Neural cell (in vitro differentiated cells): Measurements from ENCODE around the gene LBR. TPM values are rescaled to one million over a fixed set of nuclear protein-coding genes. Genes with fewer than 3 reads are reported as not detected.

Source experiments
- H2AFZ ChIP-seq: fragments of 200-600, 300-800 bp; sonication (generic), shearing (Covaris generic); 2 replicates; pipeline ENCODE4 v1.6.0; 2014; ENCODE audit warnings: low read depth, mild to moderate bottlenecking, antibody characterized with exemption, low read length, moderate library complexity
- H3F3A ChIP-seq: fragments of 200-600 bp; shearing (Covaris generic); 2 replicates; pipeline ENCODE4 v1.6.1; 2016; ENCODE audit warnings: mild to moderate bottlenecking, moderate library complexity, mixed read lengths, antibody characterized with exemption, low read length; ENCODE audit not compliant: insufficient read depth, poor library complexity, severe bottlenecking
- H3K27ac ChIP-seq: fragments of 200-600, 300-800 bp; sonication (generic), shearing (Covaris generic); 2 replicates; pipeline ENCODE4 v1.5.1; 2014; ENCODE audit warnings: mild to moderate bottlenecking, low read length, moderate library complexity
- H3K27me3 ChIP-seq: fragments of 300-800, 200-600 bp; sonication (generic), shearing (Covaris generic); 2 replicates; pipeline ENCODE4 v1.6.0; 2014; ENCODE audit warnings: mild to moderate bottlenecking, low read depth, low read length, moderate library complexity; ENCODE audit not compliant: insufficient read depth
- H3K36me3 ChIP-seq: fragments of 300-800, 200-600 bp; sonication (generic), shearing (Covaris generic); 2 replicates; pipeline ENCODE4 v1.5.1; 2014; ENCODE audit warnings: mild to moderate bottlenecking, antibody characterized with exemption, low read length, moderate library complexity; ENCODE audit not compliant: insufficient read depth
- H3K4me2 ChIP-seq: fragments of 300-800, 200-600 bp; sonication (generic), shearing (Covaris generic); 2 replicates; pipeline ENCODE4 v1.6.0; 2014; ENCODE audit warnings: mild to moderate bottlenecking, low read length
- H3K4me3 ChIP-seq: fragments of 300-800, 200-600 bp; sonication (generic), shearing (Covaris generic); 2 replicates; pipeline ENCODE4 v1.5.1; 2014; ENCODE audit warnings: mild to moderate bottlenecking, low read length, moderate library complexity
- H3K79me2 ChIP-seq: fragments of 200-600 bp; shearing (Covaris generic); replicated peaks from 2 replicates; pipeline ENCODE4 v1.6.0; 2014; ENCODE audit warnings: mild to moderate bottlenecking, low read length, moderate library complexity; ENCODE audit not compliant: insufficient read depth
- H3K9ac ChIP-seq: fragments of 300-800, 200-600 bp; sonication (generic), shearing (Covaris generic); 2 replicates; pipeline ENCODE4 v1.6.1; 2016; ENCODE audit warnings: mild to moderate bottlenecking, low read length, mixed read lengths
- H3K9me2 ChIP-seq: fragments of 200-600 bp; shearing (Covaris generic); 2 replicates; pipeline ENCODE4 v1.6.1; 2016; ENCODE audit warnings: mild to moderate bottlenecking, low read length, mixed read lengths; ENCODE audit not compliant: insufficient read depth
- H3K9me3 ChIP-seq: fragments of 200-600, 300-800 bp; sonication (generic), shearing (Covaris generic); 2 replicates; pipeline ENCODE4 v1.6.1; 2016; ENCODE audit warnings: mild to moderate bottlenecking, mixed run types, low read length, moderate library complexity, mixed read lengths
- H4K20me1 ChIP-seq: fragments of 200-600 bp; shearing (Covaris generic); 2 replicates; pipeline ENCODE4 v1.6.1; 2016; ENCODE audit warnings: mild to moderate bottlenecking, mixed run types; ENCODE audit not compliant: insufficient read depth
- CTCF ChIP-seq: fragments of 450-650 bp; IDR thresholded peaks from 2 replicates; pipeline ENCODE4 v1.5.1; 2014; ENCODE audit warnings: antibody characterized with exemption, mild to moderate bottlenecking, moderate library complexity; ENCODE audit not compliant: poor library complexity, severe bottlenecking
- EZH2 ChIP-seq: fragments of 200-600, 300-800 bp; shearing (Covaris generic), sonication (generic); IDR thresholded peaks from 2 replicates; pipeline ENCODE4 v1.6.1; 2014; ENCODE audit warnings: antibody characterized with exemption, low read length, borderline replicate concordance, mild to moderate bottlenecking; ENCODE audit not compliant: insufficient read depth, poor library complexity, severe bottlenecking
- MXI1 ChIP-seq: fragments of 450-650 bp; conservative IDR thresholded peaks from 2 replicates; pipeline ENCODE4 v1.6.1; 2014; ENCODE audit warnings: antibody characterized with exemption, mild to moderate bottlenecking; ENCODE audit not compliant: poor library complexity, severe bottlenecking
- RAD21 ChIP-seq: fragments of 450-650 bp; conservative IDR thresholded peaks from 2 replicates; pipeline ENCODE4 v1.6.1; 2014; ENCODE audit warnings: antibody characterized with exemption, mild to moderate bottlenecking, moderate library complexity
- REST ChIP-seq: IDR thresholded peaks from 2 replicates; pipeline ENCODE4 v1.6.1; 2012; ENCODE audit warnings: borderline replicate concordance
- SMC3 ChIP-seq: fragments of 450-650 bp; conservative IDR thresholded peaks from 2 replicates; pipeline ENCODE4 v1.6.1; 2014; ENCODE audit warnings: antibody characterized with exemption, mild to moderate bottlenecking, moderate library complexity; ENCODE audit not compliant: poor library complexity
- polyA plus RNA-seq: library from polyadenylated mRNA; depleted of rRNA; stranded (reverse); fragments of >200 nt; gene quantifications from 2 replicates; pipeline ENCODE4 v1.2.3, GENCODE V29; 2014

The LBR gene
- polyA plus RNA-seq, 1 donor from 2014 or later, result 156 TPM

DNA sequence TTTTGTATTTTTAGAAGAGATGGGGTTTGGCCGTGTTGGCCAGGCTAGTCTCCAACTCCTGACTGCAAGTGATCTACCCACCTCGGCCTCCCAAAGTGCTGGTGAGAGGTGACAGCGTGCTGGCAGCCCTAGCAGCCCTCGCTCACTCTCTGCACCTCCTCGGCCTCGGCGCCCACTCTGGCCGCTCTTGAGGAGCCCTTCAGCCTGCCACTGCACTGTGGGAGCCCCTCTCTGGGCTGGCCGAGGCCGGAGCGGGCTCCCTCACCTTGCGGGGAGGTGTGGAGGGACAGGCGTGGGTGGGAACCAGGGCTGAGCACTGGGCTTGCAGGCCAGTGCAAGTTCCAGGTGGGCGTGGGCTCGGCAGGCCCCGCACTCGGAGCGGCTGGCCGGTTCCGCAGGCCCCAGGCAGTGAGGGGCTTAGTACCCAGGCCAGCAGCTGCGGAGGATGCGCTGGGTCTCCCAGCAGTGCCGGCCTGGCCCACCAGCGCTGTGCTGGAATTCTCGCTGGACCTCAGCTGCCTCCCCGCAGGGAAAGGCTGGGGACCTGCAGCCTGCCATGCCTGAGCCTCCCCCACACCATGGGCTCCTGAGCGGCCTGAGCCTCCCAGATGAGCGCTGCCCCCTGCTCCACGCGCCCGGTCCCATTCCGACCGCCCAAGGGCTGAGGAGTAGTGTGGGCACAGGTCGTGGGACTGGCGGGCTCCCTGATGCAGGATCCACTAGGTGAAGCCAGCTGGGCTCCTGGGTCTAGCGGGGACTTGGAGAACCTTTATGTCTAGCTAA is 3.4 kb upstream of the LBR start:
- peaks cover 7% of the 10 kb centered on the region for H3F3A ChIP-seq
- TF ChIP-seq SMC3 (no peak), REST (no peak), CTCF (no peak), RAD21 (no peak), MXI1 (no peak)
- H3K4me2 ChIP-seq, result no peak overlapping the region
- H3K79me2 ChIP-seq, result peaks cover 9% of the 10 kb centered on the region
- H3K9me3 ChIP-seq, result no peaks in the 10 kb centered on the region
- no peak overlapping the region for H3K9ac ChIP-seq
- no peaks in the 10 kb centered on the region for H3K36me3 ChIP-seq
- H3K9me2 ChIP-seq, result no peaks in the 10 kb centered on the region
- H2AFZ ChIP-seq, result no peak overlapping the region
- H3K27me3 ChIP-seq, result no peaks in the 10 kb centered on the region
- no peak overlapping the region for H3K27ac ChIP-seq
- H3K4me3 ChIP-seq, result no peak overlapping the region
- peaks cover 9% of the 10 kb centered on the region for H4K20me1 ChIP-seq

DNA sequence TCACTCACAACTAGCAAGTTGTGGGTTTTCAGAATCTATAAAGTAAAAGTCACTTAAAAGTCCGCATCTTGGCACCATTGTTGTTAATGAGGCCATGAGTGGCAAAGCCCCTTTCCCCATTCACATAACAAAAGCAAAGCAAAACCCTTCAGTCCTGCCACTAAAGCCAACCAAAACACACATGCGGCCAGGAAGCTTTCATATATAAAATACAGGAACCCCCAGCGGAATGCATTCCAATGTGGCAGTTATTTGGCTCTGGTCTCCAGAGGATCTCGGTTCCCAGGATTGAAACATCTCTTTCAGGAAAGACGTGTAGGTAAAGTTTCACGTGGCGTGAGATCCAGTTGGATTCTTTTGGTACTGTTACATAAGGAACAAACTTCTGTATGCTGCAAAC is 2.5 kb upstream of the LBR start:
- Histone ChIP-seq H3K27me3 (no peaks in the 10 kb centered on the region), H4K20me1 (peaks cover 15% of the 10 kb centered on the region), H3K4me3 (no peak overlapping the region), H3F3A (peaks cover 7% of the 10 kb centered on the region), H3K9me3 (no peaks in the 10 kb centered on the region), H3K9me2 (no peaks in the 10 kb centered on the region), H3K79me2 (peaks cover 19% of the 10 kb centered on the region), H3K36me3 (no peaks in the 10 kb centered on the region), H3K27ac (no peak overlapping the region), H3K4me2 (no peak overlapping the region), H2AFZ (no peak overlapping the region), H3K9ac (no peak overlapping the region)
- TF ChIP-seq CTCF (no peak), RAD21 (no peak), SMC3 (no peak), EZH2 (no peak), MXI1 (no peak)
